Measurements from ENCODE around the gene CFHR3.

DNA sequence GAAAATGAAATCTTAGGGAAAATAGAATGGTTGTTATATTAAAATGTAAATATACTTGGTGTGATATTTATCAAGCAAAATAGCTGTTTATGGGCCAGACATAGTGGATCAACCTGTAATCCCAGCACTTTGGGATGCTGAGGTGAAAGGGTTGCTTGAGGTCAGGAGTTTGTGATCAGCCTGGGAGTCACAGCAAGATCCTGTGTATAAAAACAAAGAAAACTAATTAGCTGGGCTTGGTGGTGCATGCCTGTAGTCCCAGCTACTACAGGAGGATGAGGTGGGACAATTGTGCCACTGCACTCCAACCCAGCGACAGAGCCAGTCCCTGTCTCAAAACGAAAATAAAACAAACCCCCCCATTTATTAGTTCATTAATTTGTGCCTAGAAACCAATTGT lies 23.3 kb downstream of the CFHR3 start:
- TF ChIP-seq, protein P1, sequence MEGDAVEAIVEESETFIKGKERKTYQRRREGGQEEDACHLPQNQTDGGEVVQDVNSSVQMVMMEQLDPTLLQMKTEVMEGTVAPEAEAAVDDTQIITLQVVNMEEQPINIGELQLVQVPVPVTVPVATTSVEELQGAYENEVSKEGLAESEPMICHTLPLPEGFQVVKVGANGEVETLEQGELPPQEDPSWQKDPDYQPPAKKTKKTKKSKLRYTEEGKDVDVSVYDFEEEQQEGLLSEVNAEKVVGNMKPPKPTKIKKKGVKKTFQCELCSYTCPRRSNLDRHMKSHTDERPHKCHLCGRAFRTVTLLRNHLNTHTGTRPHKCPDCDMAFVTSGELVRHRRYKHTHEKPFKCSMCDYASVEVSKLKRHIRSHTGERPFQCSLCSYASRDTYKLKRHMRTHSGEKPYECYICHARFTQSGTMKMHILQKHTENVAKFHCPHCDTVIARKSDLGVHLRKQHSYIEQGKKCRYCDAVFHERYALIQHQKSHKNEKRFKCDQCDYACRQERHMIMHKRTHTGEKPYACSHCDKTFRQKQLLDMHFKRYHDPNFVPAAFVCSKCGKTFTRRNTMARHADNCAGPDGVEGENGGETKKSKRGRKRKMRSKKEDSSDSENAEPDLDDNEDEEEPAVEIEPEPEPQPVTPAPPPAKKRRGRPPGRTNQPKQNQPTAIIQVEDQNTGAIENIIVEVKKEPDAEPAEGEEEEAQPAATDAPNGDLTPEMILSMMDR (IDR thresholded peaks at IDR 0.05) = no peak
- no peak for TF ChIP-seq POLR2A (IDR thresholded peaks at IDR 0.05)

Measured in heart left ventricle (tissue), 13 donors.